Panc1 (cell line): ENCODE results near the gene SLC8A1. TPM values are rescaled to one million over a fixed set of nuclear protein-coding genes. Genes with fewer than 3 reads are reported as not detected.

ENCODE experiments used
- ATAC-seq: fragments of 200-7000 bp; cut with Tn5 transposase; 2 replicates; pipeline ENCODE4 v1.9.1; 2020; ENCODE audit warnings: mild to moderate bottlenecking, moderate library complexity
- BruUV-seq: library from RNA; stranded (reverse); fragments of 400-500 nt; replicated peaks from 2 replicates; lab custom pipeline; 2021; lab: Mats Ljungman, UMichigan
- CTCF ChIA-PET: fragments of 300-600 bp; sonication (Branson Sonifier 250); formaldehyde crosslinking; loops from one replicate; lab custom pipeline; 2022; ENCODE audit warnings: antibody characterized with exemption; lab: Charles Lee
- POLR2A ChIA-PET: fragments of 300-600 bp; sonication (Branson Sonifier 250); formaldehyde crosslinking; loops from one replicate; lab custom pipeline; 2022; ENCODE audit warnings: antibody characterized with exemption; lab: Charles Lee
- DNase-seq: peaks from one replicate; pipeline ENCODE4 v3.0.0-alpha.2; 2010; ENCODE audit warnings: low read depth, low spot score
- H3K27ac ChIP-seq: 2 replicates; pipeline ENCODE4 v1.5.1; 2011; ENCODE audit warnings: mild to moderate bottlenecking, low read length, inconsistent platforms
- H3K27me3 ChIP-seq: fragments of 200-500 bp; sonication (Bioruptor generic); 2 replicates; pipeline ENCODE4 v1.6.0; 2014; ENCODE audit warnings: low read length, inconsistent platforms; ENCODE audit not compliant: control insufficient read depth, insufficient read depth
- H3K36me3 ChIP-seq: fragments of 200-500 bp; sonication (Bioruptor generic); 2 replicates; pipeline ENCODE4 v1.5.1; 2014; ENCODE audit warnings: inconsistent platforms, mild to moderate bottlenecking, low read length, moderate library complexity; ENCODE audit not compliant: control insufficient read depth, insufficient read depth
- H3K4me1 ChIP-seq: 2 replicates; pipeline ENCODE4 v1.5.1; 2011; ENCODE audit warnings: inconsistent platforms, mild to moderate bottlenecking, low read length, moderate library complexity; ENCODE audit not compliant: control insufficient read depth, insufficient read depth
- H3K4me3 ChIP-seq, 2 experiments: 2 replicates each; pipeline ENCODE4 v1.5.1; 2011 to 2012; ENCODE audit warnings: low read depth in 2 of 2, low read length in 2 of 2, mild to moderate bottlenecking in 2 of 2, inconsistent platforms in 1 of 2, moderate library complexity in 1 of 2
- H3K9me3 ChIP-seq: fragments of 200-500 bp; sonication (Bioruptor generic); 2 replicates; pipeline ENCODE4 v1.5.1; 2014; ENCODE audit warnings: low read depth, mild to moderate bottlenecking, inconsistent platforms, low read length, moderate library complexity; ENCODE audit not compliant: control insufficient read depth, insufficient read depth
- POLR2AphosphoS5 ChIP-seq: IDR thresholded peaks from 2 replicates; pipeline ENCODE4 v1.6.1; 2012; ENCODE audit warnings: mild to moderate bottlenecking, low read depth, low read length, moderate library complexity
- SIN3A ChIP-seq: IDR thresholded peaks from 2 replicates; pipeline ENCODE4 v1.6.1; 2012; ENCODE audit warnings: low read depth, mild to moderate bottlenecking, low read length, moderate library complexity, borderline replicate concordance; ENCODE audit not compliant: insufficient read depth
- TCF7L2 ChIP-seq: IDR thresholded peaks from 2 replicates; pipeline ENCODE4 v1.6.1; 2011; ENCODE audit warnings: mild to moderate bottlenecking, low read depth, low read length, inconsistent platforms
- in situ Hi-C: cut with HindIII; loops from 2 replicates; pipeline ENCODE4 v1.10.0; 2016; ENCODE audit warnings: low sequenced_read_pairs, low pct_unique_long_range_greater_than_20kb
- intact Hi-C: fragments of 100-400 bp; cut with micrococcal nuclease; formaldehyde crosslinking; loops from one replicate; pipeline ENCODE4 v1.10.0; 2022; ENCODE audit not compliant: unreplicated experiment
- total RNA-seq: library from RNA; stranded (reverse); gene quantifications from one replicate; pipeline ENCODE4 v1.2.1, GENCODE V29; 2021; ENCODE audit not compliant: unreplicated experiment
- TF ChIP-seq, protein P1 (sequence below): fragments of 450-650 bp; IDR thresholded peaks from 2 replicates; pipeline ENCODE4 v1.5.1; 2017; ENCODE audit warnings: mild to moderate bottlenecking
- TF ChIP-seq, protein P2 (sequence below), 2 experiments: IDR thresholded peaks; 2 replicates each; pipeline ENCODE4 v1.6.1; 2011 to 2012; ENCODE audit warnings: low read depth in 2 of 2, control low read depth in 1 of 2, low read length in 1 of 2, mild to moderate bottlenecking in 1 of 2, moderate library complexity in 1 of 2; ENCODE audit not compliant: insufficient read depth in 1 of 2

SLC8A1 gene
- total RNA-seq, 1 experiment from 2014 or later, result 0.59 TPM

DNA sequence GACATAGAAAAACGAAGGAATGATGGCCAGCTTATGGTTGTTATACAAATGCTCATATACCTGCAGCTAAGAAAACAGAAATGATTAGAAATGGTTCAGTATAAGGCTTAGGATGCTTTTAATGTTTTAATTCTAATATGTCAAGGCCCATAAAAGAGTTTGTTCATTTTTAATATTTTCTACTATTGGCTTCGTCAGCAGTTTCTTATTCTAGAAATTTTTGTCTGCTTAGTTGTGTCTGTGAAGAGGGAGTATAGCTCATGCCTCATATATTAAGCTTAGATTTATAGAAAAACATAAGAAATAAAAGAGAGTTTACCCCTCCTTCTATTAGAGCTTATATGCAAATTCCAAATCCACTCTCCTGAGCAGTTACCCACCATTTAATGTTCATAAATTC is 292.6 kb downstream of the SLC8A1 start:
- CTCF ChIA-PET, result no interaction called here

DNA sequence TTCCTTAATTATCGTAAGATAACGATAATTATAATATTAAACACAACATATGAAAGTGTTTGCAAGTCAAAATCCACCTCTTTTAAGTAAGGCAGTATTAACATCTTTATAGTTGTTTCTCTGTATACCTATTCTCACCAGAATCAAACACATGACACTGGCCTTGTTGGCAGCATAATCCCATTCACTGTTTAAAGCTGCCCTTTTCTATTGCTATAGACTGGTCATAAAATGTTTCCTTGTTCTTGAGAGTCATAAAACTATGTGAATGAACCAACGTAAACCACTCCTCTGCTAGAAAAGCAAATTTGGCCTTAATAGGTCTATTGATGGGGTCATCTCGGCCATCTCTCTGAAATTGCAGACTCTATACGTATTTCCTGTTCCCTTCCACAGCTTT is 293.1 kb downstream of the SLC8A1 start:
- Histone ChIP-seq H3K4me3 (no peak overlapping the region), H3K9me3 (no peaks in the 10 kb centered on the region), H3K27me3 (no peaks in the 10 kb centered on the region), H3K4me1 (no peaks in the 10 kb centered on the region), H3K27ac (no peak overlapping the region), H3K36me3 (no peaks in the 10 kb centered on the region)
- ChIA-PET POLR2A (no interaction called here), CTCF (no interaction called here)
- TF ChIP-seq POLR2AphosphoS5 (no peak), TCF7L2 (no peak), SIN3A (no peak)
- TF ChIP-seq, protein P1, sequence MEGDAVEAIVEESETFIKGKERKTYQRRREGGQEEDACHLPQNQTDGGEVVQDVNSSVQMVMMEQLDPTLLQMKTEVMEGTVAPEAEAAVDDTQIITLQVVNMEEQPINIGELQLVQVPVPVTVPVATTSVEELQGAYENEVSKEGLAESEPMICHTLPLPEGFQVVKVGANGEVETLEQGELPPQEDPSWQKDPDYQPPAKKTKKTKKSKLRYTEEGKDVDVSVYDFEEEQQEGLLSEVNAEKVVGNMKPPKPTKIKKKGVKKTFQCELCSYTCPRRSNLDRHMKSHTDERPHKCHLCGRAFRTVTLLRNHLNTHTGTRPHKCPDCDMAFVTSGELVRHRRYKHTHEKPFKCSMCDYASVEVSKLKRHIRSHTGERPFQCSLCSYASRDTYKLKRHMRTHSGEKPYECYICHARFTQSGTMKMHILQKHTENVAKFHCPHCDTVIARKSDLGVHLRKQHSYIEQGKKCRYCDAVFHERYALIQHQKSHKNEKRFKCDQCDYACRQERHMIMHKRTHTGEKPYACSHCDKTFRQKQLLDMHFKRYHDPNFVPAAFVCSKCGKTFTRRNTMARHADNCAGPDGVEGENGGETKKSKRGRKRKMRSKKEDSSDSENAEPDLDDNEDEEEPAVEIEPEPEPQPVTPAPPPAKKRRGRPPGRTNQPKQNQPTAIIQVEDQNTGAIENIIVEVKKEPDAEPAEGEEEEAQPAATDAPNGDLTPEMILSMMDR, result no peak
- TF ChIP-seq, protein P2, sequence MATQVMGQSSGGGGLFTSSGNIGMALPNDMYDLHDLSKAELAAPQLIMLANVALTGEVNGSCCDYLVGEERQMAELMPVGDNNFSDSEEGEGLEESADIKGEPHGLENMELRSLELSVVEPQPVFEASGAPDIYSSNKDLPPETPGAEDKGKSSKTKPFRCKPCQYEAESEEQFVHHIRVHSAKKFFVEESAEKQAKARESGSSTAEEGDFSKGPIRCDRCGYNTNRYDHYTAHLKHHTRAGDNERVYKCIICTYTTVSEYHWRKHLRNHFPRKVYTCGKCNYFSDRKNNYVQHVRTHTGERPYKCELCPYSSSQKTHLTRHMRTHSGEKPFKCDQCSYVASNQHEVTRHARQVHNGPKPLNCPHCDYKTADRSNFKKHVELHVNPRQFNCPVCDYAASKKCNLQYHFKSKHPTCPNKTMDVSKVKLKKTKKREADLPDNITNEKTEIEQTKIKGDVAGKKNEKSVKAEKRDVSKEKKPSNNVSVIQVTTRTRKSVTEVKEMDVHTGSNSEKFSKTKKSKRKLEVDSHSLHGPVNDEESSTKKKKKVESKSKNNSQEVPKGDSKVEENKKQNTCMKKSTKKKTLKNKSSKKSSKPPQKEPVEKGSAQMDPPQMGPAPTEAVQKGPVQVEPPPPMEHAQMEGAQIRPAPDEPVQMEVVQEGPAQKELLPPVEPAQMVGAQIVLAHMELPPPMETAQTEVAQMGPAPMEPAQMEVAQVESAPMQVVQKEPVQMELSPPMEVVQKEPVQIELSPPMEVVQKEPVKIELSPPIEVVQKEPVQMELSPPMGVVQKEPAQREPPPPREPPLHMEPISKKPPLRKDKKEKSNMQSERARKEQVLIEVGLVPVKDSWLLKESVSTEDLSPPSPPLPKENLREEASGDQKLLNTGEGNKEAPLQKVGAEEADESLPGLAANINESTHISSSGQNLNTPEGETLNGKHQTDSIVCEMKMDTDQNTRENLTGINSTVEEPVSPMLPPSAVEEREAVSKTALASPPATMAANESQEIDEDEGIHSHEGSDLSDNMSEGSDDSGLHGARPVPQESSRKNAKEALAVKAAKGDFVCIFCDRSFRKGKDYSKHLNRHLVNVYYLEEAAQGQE (IDR thresholded peaks at IDR 0.05; ENCODE audit: insufficient read depth in 1 of 2, low read depth in 2 of 2, low read length in 1 of 2), result no peak
- BruUV-seq, result no TSS peak
- ATAC-seq (no peak), DNase-seq (no peak)
- intact Hi-C loops (no loop called here), in situ Hi-C loops (no loop called here)

More for the DNA sequence above, 292.6 kb downstream of the SLC8A1 start:
- DNase-seq, result no peak
- intact Hi-C loops (no loop called here), in situ Hi-C loops (no loop called here)
- no TSS peak for BruUV-seq
- H3K27me3 ChIP-seq, result no peaks in the 10 kb centered on the region
- POLR2A ChIA-PET, result no interaction called here
- H3K27ac ChIP-seq, result no peak overlapping the region
- H3K36me3 ChIP-seq, result no peaks in the 10 kb centered on the region
- no peaks in the 10 kb centered on the region for H3K4me1 ChIP-seq
- no peak overlapping the region for H3K4me3 ChIP-seq
- TF ChIP-seq, protein P2 (IDR thresholded peaks at IDR 0.05; ENCODE audit: insufficient read depth in 1 of 2, low read depth in 2 of 2, low read length in 1 of 2), result no peak
- TF ChIP-seq SIN3A, result no peak
- no peak for TF ChIP-seq TCF7L2
- TF ChIP-seq, protein P1, result no peak
- no peak for TF ChIP-seq POLR2AphosphoS5
- no peaks in the 10 kb centered on the region for H3K9me3 ChIP-seq
- no peak for ATAC-seq
